K562 (cell line): ENCODE measurements around the gene ZNF516. TPM values are rescaled to one million over a fixed set of nuclear protein-coding genes. Genes with fewer than 3 reads are reported as not detected.

Experiments used
- SNRNP70 ChIP-seq: fragments of 200-400 bp; formaldehyde crosslinking; optimal IDR thresholded peaks from 2 replicates; pipeline ENCODE3; 2017; ENCODE audit warnings: low read depth, low read length
- polyA plus RNA-seq, 8 experiments: library from polyadenylated mRNA; depleted of rRNA in 4 of 8; stranded (reverse) in 5 of 8; unstranded in 3 of 8; fragments of >200 nt; fragmentation: Nextera tagmentation in 2 of 8; fragmentation: Illumina TruSeq in 1 of 8; extraction: Ambion mirVana in 2 of 8; extraction: Trizol in 1 of 8; gene quantifications; 2 replicates each; pipeline versions ENCODE4 v1.2.1 to v1.2.3, GENCODE V29; 2011 to 2014; ENCODE audit warnings: inconsistent platforms in 1 of 8, missing spikeins in 1 of 8
- total RNA-seq, 7 experiments: library from RNA; depleted of rRNA in 6 of 7; stranded (reverse); fragments of >200 nt in 6 of 7; fragmentation: Illumina TruSeq in 2 of 7; extraction: Trizol in 2 of 7; gene quantifications; 2 replicates each; pipeline versions ENCODE4 v1.2.1 to v1.2.3, GENCODE V29; 2011 to 2021; ENCODE audit warnings: low replicate concordance in 1 of 7
- TF ChIP-seq, protein P1 (sequence below): IDR thresholded peaks from 2 replicates; pipeline ENCODE4 v1.6.1; 2011; ENCODE audit warnings: borderline replicate concordance, low read depth, mild to moderate bottlenecking, moderate library complexity, low read length; ENCODE audit not compliant: insufficient read depth, poor library complexity, severe bottlenecking
- TF ChIP-seq, protein P2 (sequence below), 2 experiments: fragments of 450-650 bp; IDR thresholded peaks; 2 replicates each; pipeline ENCODE4 v1.6.1; 2018; ENCODE audit warnings: mild to moderate bottlenecking in 2 of 2, low read depth in 1 of 2; ENCODE audit not compliant: partially characterized antibody in 2 of 2
- TF ChIP-seq, protein P3 (sequence below): fragments of 250-450 bp; sonication (Bioruptor Pico); IDR thresholded peaks from 2 replicates; pipeline ENCODE4 v1.4.0; 2020; ENCODE audit warnings: borderline replicate concordance

The ZNF516 gene
- total and polyA plus RNA-seq, 9 of the 15 experiments (the other 6 are each of a cell fraction or from before 2014, with no cell fraction given): 0.04 to 0.20 (median 0.08) TPM; not detected in 3

DNA sequence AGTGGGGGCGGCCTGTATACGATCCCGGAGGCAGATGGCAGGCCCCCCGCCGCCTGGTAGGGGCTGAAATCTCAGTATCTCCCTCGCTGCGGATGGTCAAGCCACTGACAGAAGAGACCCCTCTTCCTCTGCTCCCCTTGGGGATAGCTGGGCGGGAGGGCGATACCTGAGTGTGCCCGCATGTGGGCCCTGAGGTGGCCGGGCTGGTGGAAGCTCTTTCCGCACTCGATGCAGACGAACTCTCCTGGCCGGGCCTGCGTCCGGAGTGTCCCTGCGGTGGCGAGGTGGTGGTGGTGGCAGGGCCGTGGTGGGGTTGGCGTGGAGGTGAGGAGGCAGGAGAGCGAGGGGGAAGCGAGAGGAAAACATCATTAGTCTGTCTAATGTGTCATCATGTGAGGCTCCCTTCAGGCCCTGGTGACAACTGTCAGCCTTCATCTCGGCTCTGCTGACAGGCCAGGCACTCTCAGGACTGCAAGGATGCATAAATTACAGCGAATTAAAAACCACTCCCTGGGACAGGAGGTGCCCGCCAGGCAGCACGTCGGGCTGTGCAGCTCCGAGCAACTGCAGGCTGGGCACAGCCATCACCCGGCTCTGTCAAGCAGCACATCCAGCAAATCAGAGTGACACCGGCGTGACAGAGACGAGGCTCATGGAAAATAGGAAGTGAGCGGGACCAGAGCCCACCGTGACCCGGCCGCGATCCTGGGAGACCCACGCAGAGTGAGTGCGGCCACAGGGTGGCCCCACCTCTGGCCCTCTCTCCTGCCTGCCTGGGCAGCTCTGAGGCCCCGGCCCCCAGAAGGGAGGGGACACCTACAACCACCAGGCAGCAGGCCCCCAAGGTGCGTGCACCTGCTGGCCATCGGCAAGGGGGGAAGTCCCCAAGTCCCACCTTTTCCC lies 123.5 kb downstream of the ZNF516 start (continued):
- TF ChIP-seq, protein P1, sequence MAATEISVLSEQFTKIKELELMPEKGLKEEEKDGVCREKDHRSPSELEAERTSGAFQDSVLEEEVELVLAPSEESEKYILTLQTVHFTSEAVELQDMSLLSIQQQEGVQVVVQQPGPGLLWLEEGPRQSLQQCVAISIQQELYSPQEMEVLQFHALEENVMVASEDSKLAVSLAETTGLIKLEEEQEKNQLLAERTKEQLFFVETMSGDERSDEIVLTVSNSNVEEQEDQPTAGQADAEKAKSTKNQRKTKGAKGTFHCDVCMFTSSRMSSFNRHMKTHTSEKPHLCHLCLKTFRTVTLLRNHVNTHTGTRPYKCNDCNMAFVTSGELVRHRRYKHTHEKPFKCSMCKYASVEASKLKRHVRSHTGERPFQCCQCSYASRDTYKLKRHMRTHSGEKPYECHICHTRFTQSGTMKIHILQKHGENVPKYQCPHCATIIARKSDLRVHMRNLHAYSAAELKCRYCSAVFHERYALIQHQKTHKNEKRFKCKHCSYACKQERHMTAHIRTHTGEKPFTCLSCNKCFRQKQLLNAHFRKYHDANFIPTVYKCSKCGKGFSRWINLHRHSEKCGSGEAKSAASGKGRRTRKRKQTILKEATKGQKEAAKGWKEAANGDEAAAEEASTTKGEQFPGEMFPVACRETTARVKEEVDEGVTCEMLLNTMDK: no peak
- TF ChIP-seq SNRNP70: no peak
- TF ChIP-seq, protein P2, sequence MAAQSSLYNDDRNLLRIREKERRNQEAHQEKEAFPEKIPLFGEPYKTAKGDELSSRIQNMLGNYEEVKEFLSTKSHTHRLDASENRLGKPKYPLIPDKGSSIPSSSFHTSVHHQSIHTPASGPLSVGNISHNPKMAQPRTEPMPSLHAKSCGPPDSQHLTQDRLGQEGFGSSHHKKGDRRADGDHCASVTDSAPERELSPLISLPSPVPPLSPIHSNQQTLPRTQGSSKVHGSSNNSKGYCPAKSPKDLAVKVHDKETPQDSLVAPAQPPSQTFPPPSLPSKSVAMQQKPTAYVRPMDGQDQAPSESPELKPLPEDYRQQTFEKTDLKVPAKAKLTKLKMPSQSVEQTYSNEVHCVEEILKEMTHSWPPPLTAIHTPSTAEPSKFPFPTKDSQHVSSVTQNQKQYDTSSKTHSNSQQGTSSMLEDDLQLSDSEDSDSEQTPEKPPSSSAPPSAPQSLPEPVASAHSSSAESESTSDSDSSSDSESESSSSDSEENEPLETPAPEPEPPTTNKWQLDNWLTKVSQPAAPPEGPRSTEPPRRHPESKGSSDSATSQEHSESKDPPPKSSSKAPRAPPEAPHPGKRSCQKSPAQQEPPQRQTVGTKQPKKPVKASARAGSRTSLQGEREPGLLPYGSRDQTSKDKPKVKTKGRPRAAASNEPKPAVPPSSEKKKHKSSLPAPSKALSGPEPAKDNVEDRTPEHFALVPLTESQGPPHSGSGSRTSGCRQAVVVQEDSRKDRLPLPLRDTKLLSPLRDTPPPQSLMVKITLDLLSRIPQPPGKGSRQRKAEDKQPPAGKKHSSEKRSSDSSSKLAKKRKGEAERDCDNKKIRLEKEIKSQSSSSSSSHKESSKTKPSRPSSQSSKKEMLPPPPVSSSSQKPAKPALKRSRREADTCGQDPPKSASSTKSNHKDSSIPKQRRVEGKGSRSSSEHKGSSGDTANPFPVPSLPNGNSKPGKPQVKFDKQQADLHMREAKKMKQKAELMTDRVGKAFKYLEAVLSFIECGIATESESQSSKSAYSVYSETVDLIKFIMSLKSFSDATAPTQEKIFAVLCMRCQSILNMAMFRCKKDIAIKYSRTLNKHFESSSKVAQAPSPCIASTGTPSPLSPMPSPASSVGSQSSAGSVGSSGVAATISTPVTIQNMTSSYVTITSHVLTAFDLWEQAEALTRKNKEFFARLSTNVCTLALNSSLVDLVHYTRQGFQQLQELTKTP (IDR thresholded peaks at IDR 0.05; ENCODE audit: low read depth in 1 of 2, partially characterized antibody in 2 of 2): no peak
- TF ChIP-seq, protein P3, sequence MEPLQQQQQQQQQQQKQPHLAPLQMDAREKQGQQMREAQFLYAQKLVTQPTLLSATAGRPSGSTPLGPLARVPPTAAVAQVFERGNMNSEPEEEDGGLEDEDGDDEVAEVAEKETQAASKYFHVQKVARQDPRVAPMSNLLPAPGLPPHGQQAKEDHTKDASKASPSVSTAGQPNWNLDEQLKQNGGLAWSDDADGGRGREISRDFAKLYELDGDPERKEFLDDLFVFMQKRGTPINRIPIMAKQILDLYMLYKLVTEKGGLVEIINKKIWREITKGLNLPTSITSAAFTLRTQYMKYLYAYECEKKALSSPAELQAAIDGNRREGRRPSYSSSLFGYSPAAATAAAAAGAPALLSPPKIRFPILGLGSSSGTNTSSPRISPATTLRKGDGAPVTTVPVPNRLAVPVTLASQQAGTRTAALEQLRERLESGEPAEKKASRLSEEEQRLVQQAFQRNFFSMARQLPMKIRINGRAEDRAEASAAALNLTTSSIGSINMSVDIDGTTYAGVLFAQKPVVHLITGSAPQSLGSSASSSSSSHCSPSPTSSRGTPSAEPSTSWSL: no peak
- TF ChIP-seq, all 486 proteins: peak for 0
